HG02642 (cell line): ENCODE data around the gene PHF2.
A peak's percentile ranks its signal among the peaks of the same experiment; 100 is the strongest.

Source experiments
- ATAC-seq: cut with Tn5 transposase; IDR thresholded peaks from one replicate; pipeline ENCODE4 v1.9.1; 2021; ENCODE audit warnings: mild to moderate bottlenecking; ENCODE audit not compliant: unreplicated experiment, poor library complexity

PHF2 gene

GRCh38 chr9:93576258-93577077 is at the start of gene PHF2:
Gene PHF2 (plus strand): TSS chr9:93576584. CDS start chr9:93576774, 190 bp downstream.
- peak; percentile 43 for ATAC-seq

- no peak for ATAC-seq
Measured at GRCh38 chr9:93531374-93531773, 45.0 kb upstream of the PHF2 start.

GRCh38 chr9:93532141-93532540 is 44.2 kb upstream of the PHF2 start:
- ATAC-seq: no peak

GRCh38 chr9:93533863-93534262 is 42.5 kb upstream of the PHF2 start:
- ATAC-seq: no peak

- ATAC-seq: no peak
Measured at GRCh38 chr9:93536167-93536566, 40.2 kb upstream of the PHF2 start.

GRCh38 chr9:93536874-93537273 is 39.5 kb upstream of the PHF2 start:
- ATAC-seq: no peak

GRCh38 chr9:93540305-93540704 is 36.1 kb upstream of the PHF2 start:
- no peak for ATAC-seq

GRCh38 chr9:93541005-93541404 is 35.4 kb upstream of the PHF2 start:
- no peak for ATAC-seq

GRCh38 chr9:93541581-93542349 is 34.6 kb upstream of the PHF2 start:
- ATAC-seq: no peak

GRCh38 chr9:93543117-93543516 is 33.3 kb upstream of the PHF2 start:
- no peak for ATAC-seq

GRCh38 chr9:93546356-93546755 is 30.0 kb upstream of the PHF2 start:
- no peak for ATAC-seq

GRCh38 chr9:93549611-93550010 is 26.8 kb upstream of the PHF2 start:
- ATAC-seq: no peak

- ATAC-seq: no peak
Measured at GRCh38 chr9:93552923-93553322, 23.5 kb upstream of the PHF2 start.

- no peak for ATAC-seq
Measured at GRCh38 chr9:93555370-93555769, 21.0 kb upstream of the PHF2 start.

- no peak for ATAC-seq
Measured at GRCh38 chr9:93557366-93558137, 18.8 kb upstream of the PHF2 start.

GRCh38 chr9:93558503-93558902 is 17.9 kb upstream of the PHF2 start:
- no peak for ATAC-seq

GRCh38 chr9:93560991-93561390 is 15.4 kb upstream of the PHF2 start:
- no peak for ATAC-seq

- ATAC-seq: no peak
Measured at GRCh38 chr9:93562157-93562556, 14.2 kb upstream of the PHF2 start.

- no peak for ATAC-seq
Measured at GRCh38 chr9:93565089-93565488, 11.3 kb upstream of the PHF2 start.

- ATAC-seq: peak; percentile 92
Measured at GRCh38 chr9:93566408-93567270, 9.7 kb upstream of the PHF2 start.
